Adipose tissue (tissue), 3 donors: ENCODE results near the gene GAGE12H. TPM values are rescaled to one million over a fixed set of nuclear protein-coding genes. Genes with fewer than 3 reads are reported as not detected.
"Not testable (repeated sequence)": the region's sequence is repeated elsewhere in the genome, so short reads cannot be mapped to it uniquely, and the experiment has no call there.

Source experiments
- H3K27ac ChIP-seq: one replicate; pipeline ENCODE4 v1.5.1; 2013; ENCODE audit warnings: low read depth, low read length
- WGBS, 3 donors: extraction: QIAGEN DNeasy Blood & Tissue Kit; methylation state at CpG; one replicate each; pipeline ENCODE4 v1.1.7; 2013; 5-methylcytosine and 5-hydroxymethylcytosine counted together
- polyA plus RNA-seq, 3 donors: library from polyadenylated mRNA; stranded (reverse); fragments of 200-250 nt; gene quantifications; one replicate each; pipeline ENCODE4 v1.2.3, GENCODE V29; 2013
- donor health status: healthy with polysubstance abuse.
- donor health status: Bipolar disorder and iron deficiency.
- donor health status: healthy.

GAGE12H gene, protein sequence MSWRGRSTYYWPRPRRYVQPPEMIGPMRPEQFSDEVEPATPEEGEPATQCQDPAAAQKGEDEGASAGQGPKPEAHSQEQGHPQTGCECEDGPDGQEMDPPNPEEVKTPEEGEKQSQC
- polyA plus RNA-seq, result not detected

DNA sequence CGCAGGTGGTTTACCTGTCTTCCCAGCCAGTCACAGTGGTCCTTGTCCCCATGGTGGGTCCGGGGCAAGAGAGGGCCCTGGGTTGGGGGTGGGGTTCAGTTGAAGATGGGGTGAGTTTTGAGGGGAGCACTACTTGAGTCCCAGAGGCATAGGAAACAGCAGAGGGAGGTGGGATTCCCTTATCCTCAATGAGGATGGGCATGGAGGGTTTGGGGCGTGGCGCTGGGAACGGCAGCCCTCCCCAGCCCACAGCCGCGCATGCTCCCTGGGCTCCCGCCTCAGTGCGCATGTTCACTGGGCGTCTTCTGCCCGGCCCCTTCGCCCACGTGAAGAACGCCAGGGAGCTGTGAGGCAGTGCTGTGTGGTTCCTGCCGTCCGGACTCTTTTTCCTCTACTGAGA is at the start of gene GAGE12H:
Gene GAGE12H, plus strand, starts transcription at position 301 of the 400 bp plus-strand sequence. CDS start 1,155 bp downstream, outside the sequence.
- H3K27ac ChIP-seq, result not testable (repeated sequence)

DNA sequence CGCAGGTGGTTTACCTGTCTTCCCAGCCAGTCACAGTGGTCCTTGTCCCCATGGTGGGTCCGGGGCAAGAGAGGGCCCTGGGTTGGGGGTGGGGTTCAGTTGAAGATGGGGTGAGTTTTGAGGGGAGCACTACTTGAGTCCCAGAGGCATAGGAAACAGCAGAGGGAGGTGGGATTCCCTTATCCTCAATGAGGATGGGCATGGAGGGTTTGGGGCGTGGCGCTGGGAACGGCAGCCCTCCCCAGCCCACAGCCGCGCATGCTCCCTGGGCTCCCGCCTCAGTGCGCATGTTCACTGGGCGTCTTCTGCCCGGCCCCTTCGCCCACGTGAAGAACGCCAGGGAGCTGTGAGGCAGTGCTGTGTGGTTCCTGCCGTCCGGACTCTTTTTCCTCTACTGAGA is 47.9 kb upstream of the GAGE12H start, which contains the start of gene GAGE12C:
Gene GAGE12C, plus strand, starts transcription at position 301 of the 400 bp plus-strand sequence. CDS start 1,155 bp downstream, outside the sequence.
- H3K27ac ChIP-seq, result not testable (repeated sequence)
- no CpG with 5 or more reads among the region's 16 CpGs for WGBS, 3 donors

More for the DNA sequence above, at the start of gene GAGE12H:
- no CpG with 5 or more reads among the region's 16 CpGs for WGBS, 3 donors

DNA sequence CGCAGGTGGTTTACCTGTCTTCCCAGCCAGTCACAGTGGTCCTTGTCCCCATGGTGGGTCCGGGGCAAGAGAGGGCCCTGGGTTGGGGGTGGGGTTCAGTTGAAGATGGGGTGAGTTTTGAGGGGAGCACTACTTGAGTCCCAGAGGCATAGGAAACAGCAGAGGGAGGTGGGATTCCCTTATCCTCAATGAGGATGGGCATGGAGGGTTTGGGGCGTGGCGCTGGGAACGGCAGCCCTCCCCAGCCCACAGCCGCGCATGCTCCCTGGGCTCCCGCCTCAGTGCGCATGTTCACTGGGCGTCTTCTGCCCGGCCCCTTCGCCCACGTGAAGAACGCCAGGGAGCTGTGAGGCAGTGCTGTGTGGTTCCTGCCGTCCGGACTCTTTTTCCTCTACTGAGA is 38.3 kb upstream of the GAGE12H start, which contains the start of gene GAGE12D:
Gene GAGE12D, plus strand, starts transcription at position 301 of the 400 bp plus-strand sequence. CDS start 1,155 bp downstream, outside the sequence.
- not testable (repeated sequence) for H3K27ac ChIP-seq
- no CpG with 5 or more reads among the region's 16 CpGs for WGBS, 3 donors

DNA sequence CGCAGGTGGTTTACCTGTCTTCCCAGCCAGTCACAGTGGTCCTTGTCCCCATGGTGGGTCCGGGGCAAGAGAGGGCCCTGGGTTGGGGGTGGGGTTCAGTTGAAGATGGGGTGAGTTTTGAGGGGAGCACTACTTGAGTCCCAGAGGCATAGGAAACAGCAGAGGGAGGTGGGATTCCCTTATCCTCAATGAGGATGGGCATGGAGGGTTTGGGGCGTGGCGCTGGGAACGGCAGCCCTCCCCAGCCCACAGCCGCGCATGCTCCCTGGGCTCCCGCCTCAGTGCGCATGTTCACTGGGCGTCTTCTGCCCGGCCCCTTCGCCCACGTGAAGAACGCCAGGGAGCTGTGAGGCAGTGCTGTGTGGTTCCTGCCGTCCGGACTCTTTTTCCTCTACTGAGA is 28.8 kb upstream of the GAGE12H start, which contains the start of gene GAGE12E:
Gene GAGE12E, plus strand, starts transcription at position 301 of the 400 bp plus-strand sequence. CDS start 1,155 bp downstream, outside the sequence.
- WGBS, 3 donors, result no CpG with 5 or more reads among the region's 16 CpGs
- not testable (repeated sequence) for H3K27ac ChIP-seq

DNA sequence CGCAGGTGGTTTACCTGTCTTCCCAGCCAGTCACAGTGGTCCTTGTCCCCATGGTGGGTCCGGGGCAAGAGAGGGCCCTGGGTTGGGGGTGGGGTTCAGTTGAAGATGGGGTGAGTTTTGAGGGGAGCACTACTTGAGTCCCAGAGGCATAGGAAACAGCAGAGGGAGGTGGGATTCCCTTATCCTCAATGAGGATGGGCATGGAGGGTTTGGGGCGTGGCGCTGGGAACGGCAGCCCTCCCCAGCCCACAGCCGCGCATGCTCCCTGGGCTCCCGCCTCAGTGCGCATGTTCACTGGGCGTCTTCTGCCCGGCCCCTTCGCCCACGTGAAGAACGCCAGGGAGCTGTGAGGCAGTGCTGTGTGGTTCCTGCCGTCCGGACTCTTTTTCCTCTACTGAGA is 19.2 kb upstream of the GAGE12H start, which contains the start of gene GAGE12F:
Gene GAGE12F, plus strand, starts transcription at position 301 of the 400 bp plus-strand sequence. CDS start 1,155 bp downstream, outside the sequence.
- WGBS, 3 donors, result no CpG with 5 or more reads among the region's 16 CpGs
- not testable (repeated sequence) for H3K27ac ChIP-seq

DNA sequence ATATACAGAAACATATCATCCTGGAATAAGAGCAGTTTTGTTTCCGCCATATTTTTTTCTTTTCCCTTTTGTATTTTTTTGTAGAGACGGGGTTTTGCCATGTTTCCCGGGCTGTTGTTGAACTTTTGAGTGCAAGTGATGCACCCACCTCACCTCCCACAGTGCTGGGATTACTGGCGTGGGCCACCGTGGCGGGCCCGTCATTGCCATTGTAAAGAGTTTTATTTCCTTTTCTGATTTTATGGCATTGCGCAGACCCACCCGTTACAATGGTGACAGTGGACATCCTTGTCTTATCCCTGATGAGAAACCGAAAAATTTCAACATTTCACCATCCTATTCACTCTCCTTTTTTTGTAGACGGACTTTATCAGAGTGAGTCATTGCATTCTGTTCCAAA is 11.0 kb upstream of the GAGE12H start:
- not testable (repeated sequence) for H3K27ac ChIP-seq
- WGBS, 3 donors, result no CpG with 5 or more reads among the region's 11 CpGs

DNA sequence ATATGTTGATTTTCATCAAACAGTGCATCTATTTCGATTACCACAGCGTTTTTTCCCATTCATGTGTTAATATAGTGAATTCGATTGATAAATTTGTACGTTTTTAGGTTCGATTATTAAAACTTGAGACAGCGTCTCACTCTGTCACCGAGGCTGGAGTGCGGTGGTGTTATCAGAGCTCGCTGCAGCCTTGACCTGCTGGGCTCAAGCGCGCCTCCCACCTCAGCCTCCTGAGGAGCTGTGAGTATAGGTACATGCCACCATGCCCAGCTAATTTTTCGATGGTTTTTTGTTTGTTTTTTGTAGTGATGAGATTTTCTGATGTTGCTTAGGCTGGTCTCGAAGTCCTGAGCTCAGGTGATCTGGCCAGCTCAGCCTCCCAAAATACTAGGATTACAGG is 10.6 kb upstream of the GAGE12H start:
- H3K27ac ChIP-seq, result not testable (repeated sequence)
- WGBS, 3 donors, result no CpG with 5 or more reads among the region's 13 CpGs

DNA sequence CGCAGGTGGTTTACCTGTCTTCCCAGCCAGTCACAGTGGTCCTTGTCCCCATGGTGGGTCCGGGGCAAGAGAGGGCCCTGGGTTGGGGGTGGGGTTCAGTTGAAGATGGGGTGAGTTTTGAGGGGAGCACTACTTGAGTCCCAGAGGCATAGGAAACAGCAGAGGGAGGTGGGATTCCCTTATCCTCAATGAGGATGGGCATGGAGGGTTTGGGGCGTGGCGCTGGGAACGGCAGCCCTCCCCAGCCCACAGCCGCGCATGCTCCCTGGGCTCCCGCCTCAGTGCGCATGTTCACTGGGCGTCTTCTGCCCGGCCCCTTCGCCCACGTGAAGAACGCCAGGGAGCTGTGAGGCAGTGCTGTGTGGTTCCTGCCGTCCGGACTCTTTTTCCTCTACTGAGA is 9.6 kb upstream of the GAGE12H start, which contains the start of gene GAGE12G:
Gene GAGE12G, plus strand, starts transcription at position 301 of the 400 bp plus-strand sequence. CDS start 1,155 bp downstream, outside the sequence.
- H3K27ac ChIP-seq, result not testable (repeated sequence)
- whole genome bisulfite sequencing, 3 donors, result no CpG with 5 or more reads among the region's 16 CpGs

DNA sequence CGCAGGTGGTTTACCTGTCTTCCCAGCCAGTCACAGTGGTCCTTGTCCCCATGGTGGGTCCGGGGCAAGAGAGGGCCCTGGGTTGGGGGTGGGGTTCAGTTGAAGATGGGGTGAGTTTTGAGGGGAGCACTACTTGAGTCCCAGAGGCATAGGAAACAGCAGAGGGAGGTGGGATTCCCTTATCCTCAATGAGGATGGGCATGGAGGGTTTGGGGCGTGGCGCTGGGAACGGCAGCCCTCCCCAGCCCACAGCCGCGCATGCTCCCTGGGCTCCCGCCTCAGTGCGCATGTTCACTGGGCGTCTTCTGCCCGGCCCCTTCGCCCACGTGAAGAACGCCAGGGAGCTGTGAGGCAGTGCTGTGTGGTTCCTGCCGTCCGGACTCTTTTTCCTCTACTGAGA is 9.4 kb downstream of the GAGE12H start, which contains the start of gene GAGE2A:
Gene GAGE2A, plus strand, starts transcription at position 301 of the 400 bp plus-strand sequence. CDS start 1,155 bp downstream, outside the sequence.
- WGBS, 3 donors, result no CpG with 5 or more reads among the region's 16 CpGs
- not testable (repeated sequence) for H3K27ac ChIP-seq

DNA sequence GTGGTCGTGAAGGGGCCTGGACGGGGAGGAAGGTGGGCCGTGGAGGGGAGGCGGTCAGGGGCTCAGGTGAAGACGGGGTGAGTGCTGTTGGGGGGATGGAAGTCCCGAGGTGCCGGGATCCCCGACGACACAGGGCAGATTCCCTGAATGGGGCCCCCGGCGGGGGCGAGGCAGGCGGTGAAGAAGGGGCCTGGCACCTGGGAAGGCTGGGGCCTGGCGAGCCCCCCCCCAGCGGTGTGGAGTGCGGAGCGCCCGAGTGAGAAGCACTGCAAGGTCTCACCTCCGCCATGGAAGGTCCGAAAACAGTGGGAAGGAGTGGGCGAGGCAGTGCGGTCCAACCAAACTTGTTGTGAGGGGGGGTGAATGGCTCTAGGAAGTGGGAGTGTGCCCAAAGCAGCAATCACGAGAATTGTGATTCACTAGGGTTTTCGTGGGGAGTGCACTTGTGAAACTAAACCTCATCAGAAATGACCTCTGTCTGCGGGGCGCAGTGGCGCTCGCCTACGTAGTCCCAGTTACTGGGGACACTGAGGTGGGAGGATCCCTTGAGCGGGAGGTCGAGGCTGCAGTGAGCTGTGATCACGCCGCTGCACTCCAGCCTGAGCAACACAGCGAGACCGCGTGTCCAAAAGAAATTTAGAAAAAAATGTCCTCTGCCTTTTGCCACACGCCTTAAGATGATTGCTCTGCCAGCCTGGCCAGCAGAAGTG is 10.2 kb downstream of the GAGE12H start:
- 89 to 91% (median 90%) methylated on average over 24 to 25 of the region's 37 CpGs for WGBS, 3 donors
- H3K27ac ChIP-seq, result not testable (repeated sequence)

DNA sequence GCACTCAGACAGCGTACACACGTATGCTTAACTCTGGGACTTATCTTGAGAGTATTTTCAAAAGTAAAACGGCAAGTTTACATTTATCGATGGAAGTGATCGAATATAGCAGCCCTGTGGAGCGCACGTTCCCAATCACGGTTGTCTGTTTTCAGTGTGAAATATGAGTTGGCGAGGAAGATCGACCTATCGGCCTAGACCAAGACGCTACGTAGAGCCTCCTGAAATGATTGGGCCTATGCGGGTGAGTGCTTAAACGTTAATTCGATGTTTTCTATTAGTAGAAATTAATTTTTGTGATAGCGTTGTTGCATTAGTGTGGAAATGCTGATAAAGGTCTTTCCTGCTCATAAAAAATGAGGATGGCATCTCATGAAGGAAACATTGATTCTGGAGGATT is 10.7 kb downstream of the GAGE12H start:
- not testable (repeated sequence) for H3K27ac ChIP-seq
- WGBS, 3 donors, result 91 to 92% (median 91%) methylated on average over 10 to 11 of the region's 17 CpGs

DNA sequence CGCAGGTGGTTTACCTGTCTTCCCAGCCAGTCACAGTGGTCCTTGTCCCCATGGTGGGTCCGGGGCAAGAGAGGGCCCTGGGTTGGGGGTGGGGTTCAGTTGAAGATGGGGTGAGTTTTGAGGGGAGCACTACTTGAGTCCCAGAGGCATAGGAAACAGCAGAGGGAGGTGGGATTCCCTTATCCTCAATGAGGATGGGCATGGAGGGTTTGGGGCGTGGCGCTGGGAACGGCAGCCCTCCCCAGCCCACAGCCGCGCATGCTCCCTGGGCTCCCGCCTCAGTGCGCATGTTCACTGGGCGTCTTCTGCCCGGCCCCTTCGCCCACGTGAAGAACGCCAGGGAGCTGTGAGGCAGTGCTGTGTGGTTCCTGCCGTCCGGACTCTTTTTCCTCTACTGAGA is 19.0 kb downstream of the GAGE12H start, which contains the start of gene GAGE1:
Gene GAGE1, plus strand, starts transcription at position 301 of the 400 bp plus-strand sequence. CDS start 1,155 bp downstream, outside the sequence.
- H3K27ac ChIP-seq, result not testable (repeated sequence)
- WGBS, 3 donors, result no CpG with 5 or more reads among the region's 16 CpGs

DNA sequence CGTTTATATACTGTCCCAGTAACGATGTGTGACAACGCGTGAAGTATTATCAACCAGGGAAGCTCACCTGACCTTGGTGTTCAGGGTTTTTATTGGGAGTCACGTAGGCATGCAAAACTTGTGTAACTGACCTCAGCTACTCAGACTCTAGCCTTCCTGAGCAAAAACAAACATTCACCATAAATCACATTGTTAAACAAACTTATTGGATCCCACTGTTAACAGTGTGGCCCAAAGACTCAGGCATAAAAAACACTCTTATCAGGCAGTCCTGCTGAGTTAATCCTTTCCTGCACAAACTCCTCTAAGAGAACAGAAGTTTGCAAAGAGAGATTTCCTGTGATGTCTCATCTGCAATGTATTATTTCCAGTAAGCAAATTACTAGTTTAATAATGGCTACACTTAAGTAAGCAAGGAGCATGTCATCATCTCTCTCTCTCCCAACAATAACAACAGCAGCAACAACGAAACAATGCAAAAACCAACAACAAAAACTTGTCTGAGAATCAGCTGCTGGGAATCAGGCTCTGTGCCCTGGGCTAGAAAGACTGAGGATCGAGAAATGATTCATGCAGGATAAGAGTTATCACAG is 31.1 kb downstream of the GAGE12H start:
- 23 to 49% (median 39%) methylated on average over 7 of the region's 7 CpGs for WGBS, 3 donors
- no peak overlapping the region for H3K27ac ChIP-seq

DNA sequence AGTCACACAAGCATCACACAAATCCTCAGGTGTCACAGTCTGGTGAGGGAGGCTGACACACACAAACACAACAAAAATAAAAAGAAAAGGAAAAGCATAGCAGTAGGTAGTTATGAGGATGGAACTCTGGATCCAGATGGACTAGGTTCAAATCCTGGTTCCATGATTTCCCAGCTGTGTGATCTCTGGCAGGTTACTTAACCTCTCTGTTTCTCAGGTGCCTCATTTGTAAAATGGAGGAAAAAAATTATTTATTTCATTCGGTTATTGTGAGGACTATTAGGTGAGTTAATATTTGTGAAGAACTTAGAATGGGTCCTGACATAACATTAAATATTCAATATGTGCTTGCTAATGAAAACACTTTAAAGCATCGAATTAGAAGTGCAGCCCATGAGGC is 38.8 kb downstream of the GAGE12H start:
- WGBS, 3 donors, result 80 to 93% (median 80%) methylated on average over 2 of the region's 2 CpGs

DNA sequence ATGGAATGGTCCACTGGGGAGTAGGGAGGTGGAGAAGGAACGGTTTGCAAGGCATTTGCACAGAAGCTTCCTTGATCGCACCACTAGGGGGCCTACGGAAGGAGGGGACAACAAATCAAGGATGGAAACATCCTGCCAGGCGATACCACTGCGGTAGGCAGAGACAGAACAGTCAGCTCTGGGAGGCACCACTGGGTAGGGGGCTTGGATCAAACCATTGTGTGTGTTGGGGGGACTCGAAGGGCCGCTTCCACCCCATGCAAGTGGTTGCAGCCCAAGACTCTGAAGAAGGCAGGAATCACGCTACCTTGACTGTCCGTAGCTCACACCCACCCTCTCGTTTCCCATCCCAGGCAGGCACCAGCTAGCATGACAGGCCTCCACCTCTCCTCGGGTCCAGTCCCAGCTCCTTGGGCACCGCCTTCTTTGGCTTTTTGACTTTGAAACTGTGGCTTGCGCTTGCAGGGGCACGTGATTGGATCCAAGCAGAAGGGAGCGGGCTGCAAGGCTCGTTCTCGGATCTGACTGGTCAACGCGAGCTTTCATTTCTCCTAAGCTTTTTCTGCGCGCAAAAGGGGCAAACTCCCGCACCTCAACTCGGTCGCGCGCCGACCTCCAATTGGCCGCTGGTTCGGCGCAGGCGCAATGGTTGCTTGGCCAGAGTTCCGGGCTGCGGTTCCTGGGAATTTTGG is 47.5 kb downstream of the GAGE12H start:
- H3K27ac ChIP-seq, result no peak overlapping the region
- WGBS, 3 donors, result 45 to 67% (median 60%) methylated on average over 29 to 33 of the region's 33 CpGs

More for the DNA sequence above, 38.8 kb downstream of the GAGE12H start:
- H3K27ac ChIP-seq, result no peak overlapping the region
